GM21528 (cell line): ENCODE measurements around the gene ZYG11B.
"Not testable (repeated sequence)": the region's sequence is repeated elsewhere in the genome, so short reads cannot be mapped to it uniquely, and the experiment has no call there.

Experiments
- ATAC-seq: cut with Tn5 transposase; IDR thresholded peaks from one replicate; pipeline ENCODE4 v1.9.1; 2021; ENCODE audit warnings: mild to moderate bottlenecking, moderate library complexity; ENCODE audit not compliant: unreplicated experiment, low FRiP score

The ZYG11B gene

GRCh38 chr1:52706941-52707926, 19.0 kb upstream of the ZYG11B start:
- no peak for ATAC-seq

GRCh38 chr1:52707927-52708655, 18.2 kb upstream of the ZYG11B start:
- ATAC-seq = no peak

- ATAC-seq = no peak
Measured at GRCh38 chr1:52709016-52709415, 17.2 kb upstream of the ZYG11B start.

GRCh38 chr1:52713590-52713989, 12.7 kb upstream of the ZYG11B start:
- no peak for ATAC-seq

- not testable (repeated sequence) for ATAC-seq
Measured at GRCh38 chr1:52715296-52715695, 11.0 kb upstream of the ZYG11B start.

GRCh38 chr1:52723260-52723659, 3.0 kb upstream of the ZYG11B start:
- no peak for ATAC-seq

GRCh38 chr1:52725903-52726264, 369 bp upstream of the ZYG11B start:
- ATAC-seq = peak; percentile 9

GRCh38 chr1:52727114-52727586, 897 bp downstream of the ZYG11B start:
- ATAC-seq = no peak

GRCh38 chr1:52727956-52728656, 1.9 kb downstream of the ZYG11B start:
- no peak for ATAC-seq

- ATAC-seq = no peak
Measured at GRCh38 chr1:52733368-52733767, 7.1 kb downstream of the ZYG11B start.

- not testable (repeated sequence) for ATAC-seq
Measured at GRCh38 chr1:52735371-52735770, 9.1 kb downstream of the ZYG11B start.

- ATAC-seq = no peak
Measured at GRCh38 chr1:52738148-52738547, 11.9 kb downstream of the ZYG11B start.

GRCh38 chr1:52738893-52739292, 12.6 kb downstream of the ZYG11B start:
- ATAC-seq = no peak

GRCh38 chr1:52739699-52740467, 13.6 kb downstream of the ZYG11B start:
- no peak for ATAC-seq

GRCh38 chr1:52741259-52741658, 15.0 kb downstream of the ZYG11B start:
- no peak for ATAC-seq

- ATAC-seq = no peak
Measured at GRCh38 chr1:52746189-52746588, 19.9 kb downstream of the ZYG11B start.

- no peak for ATAC-seq
Measured at GRCh38 chr1:52747450-52747849, 21.2 kb downstream of the ZYG11B start.

GRCh38 chr1:52748119-52748518, 21.9 kb downstream of the ZYG11B start:
- ATAC-seq = no peak

- ATAC-seq = not testable (repeated sequence)
Measured at GRCh38 chr1:52749496-52749895, 23.2 kb downstream of the ZYG11B start.

GRCh38 chr1:52750139-52750538, 23.9 kb downstream of the ZYG11B start:
- not testable (repeated sequence) for ATAC-seq
